ENCODE measurements around the gene LRRC19.
A peak's percentile ranks its signal among the peaks of the same experiment; 100 is the strongest.

Gene LRRC19

GRCh38 chr9:27005491-27005890 is at the start of gene LRRC19:
TSS of gene LRRC19 (minus strand) at chr9:27005672. CDS start at chr9:26999694, 5,978 bp downstream.
- DNase-seq = no peak

DNA sequence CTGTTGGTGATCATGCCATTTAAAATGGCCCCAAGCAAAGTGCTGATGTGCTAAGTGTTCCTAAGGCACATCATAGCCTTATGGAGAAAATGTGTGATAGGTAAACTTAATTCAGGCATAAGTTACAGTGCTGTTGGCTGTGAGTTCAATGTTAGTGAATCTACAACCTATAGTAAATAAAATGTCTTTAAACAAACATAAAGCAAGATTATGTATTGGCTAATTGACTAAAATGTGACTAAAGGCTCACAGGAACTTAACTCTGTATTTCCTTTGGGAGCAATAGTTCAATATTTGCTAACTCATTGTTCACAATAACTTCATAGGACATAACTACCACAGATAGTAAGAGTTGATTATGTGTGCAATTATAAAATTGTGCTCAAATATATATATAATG is 49.4 kb upstream of the LRRC19 start:
- no peak for DNase-seq

DNA sequence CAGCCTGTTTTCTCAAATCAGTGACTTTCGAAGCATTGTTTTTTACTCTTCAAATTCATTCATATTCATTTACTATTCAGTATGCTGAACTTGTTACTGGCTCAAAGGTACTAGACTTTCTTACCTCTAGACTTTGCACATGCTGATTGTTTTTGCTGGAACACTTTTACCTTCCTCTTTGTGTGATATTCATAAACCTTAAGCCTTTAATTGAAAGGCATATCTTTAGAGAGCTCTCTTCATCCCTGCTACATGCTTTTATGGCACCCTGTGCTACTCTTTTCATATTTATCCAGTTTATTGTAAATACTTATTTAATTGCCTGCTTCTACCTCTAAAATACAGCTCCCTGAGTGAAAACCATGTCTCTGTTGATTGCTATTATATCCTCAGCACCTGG is 48.7 kb upstream of the LRRC19 start:
- DNase-seq = no peak

DNA sequence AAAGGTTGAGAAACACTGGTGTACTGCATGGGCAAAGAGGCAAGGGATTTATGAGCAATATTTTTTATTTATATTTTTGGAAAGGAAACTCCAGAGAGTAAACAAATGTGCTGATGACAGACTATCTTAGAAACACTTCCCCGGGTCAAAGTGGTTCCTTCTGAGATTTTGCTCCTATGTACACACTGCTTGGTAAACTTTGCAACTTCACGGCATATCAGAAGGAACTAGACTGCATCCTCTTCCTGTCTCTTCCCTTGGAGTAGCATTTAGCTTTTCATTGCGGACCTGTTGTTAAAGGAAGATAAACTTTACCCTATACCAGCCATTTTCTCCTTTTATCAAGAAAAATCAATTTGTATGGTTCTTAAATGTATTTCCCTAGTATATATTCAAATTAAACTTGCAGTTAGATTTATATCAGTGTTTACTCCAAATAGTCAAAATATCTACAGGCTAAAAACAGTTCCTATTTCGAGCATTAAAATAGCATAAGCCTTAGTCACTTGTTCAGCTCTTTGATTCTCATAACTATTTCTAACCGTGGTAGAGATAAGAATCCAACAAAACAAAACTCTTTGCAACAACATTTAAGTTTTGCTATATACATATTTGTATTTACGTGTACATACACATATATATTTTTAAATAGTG is 48.0 kb upstream of the LRRC19 start:
- DNase-seq = peak; percentile 27

DNA sequence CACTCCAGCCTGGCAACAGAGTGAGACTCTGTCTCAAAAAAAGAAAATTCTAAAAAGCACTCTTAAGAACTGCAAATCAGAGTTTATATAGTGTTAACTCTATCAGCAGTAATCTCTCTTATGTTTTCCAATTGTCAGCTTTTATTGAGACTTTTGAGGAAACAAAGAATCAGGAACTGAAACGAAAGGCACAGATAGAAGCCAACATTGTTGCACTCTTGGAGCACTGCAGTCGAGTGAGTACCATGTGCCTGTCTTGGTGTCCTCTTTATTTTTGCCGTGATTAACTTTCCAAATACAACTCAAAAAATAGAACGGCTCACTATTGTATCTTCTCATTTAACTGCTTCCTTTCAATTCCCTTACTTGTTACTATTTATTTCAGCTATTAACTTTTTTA is 41.7 kb upstream of the LRRC19 start:
- no peak for DNase-seq

GRCh38 chr9:27043176-27043575 is 37.7 kb upstream of the LRRC19 start:
- DNase-seq = no peak

DNA sequence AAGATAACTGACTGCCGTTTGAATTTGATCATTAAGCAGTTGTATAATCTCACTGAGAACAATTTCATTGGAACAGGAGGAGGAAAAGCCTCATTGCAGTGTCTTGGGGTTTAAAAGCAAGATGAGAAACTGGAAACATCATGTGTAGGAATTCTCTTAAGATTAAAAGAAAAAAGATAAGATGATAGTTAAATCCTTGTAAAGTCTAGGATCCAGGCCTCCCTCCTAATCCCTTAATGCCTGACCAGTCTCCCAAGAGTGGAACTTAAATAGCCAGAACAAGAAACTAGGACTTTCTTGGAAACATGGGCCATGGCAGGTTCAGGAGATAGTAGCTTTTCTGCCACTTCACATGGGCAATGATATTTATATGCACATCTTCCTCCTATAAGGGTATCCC is 37.0 kb upstream of the LRRC19 start:
- no peak for DNase-seq

GRCh38 chr9:27041746-27042145 is 36.3 kb upstream of the LRRC19 start:
- DNase-seq = no peak

GRCh38 chr9:27037499-27037898 is 32.0 kb upstream of the LRRC19 start:
- DNase-seq = no peak

DNA sequence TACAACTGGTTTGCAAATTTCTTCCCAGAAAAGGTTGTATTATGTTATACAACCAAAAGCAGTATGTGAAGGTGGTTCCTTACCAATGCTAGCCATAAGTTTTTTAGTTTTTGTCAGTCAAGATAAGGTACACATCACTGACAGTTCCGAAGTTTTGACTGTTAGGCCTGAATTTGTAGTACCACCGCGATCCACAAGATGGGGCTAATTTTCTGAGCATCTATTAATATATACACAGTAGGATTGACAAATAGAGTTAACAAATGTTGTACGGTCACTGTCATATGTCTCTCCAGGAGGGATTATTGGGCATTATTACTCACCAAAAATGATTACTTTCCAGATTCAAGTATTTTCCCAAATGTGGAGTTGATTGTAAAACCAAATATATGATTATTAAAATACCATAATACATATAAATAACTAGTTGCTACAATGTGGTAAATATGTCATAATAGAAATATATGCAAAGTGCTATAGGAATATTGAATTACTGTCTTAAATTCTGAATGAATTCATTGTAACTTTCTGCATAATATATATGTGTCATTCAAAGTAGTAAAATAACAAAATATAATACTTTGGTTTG is 28.4 kb upstream of the LRRC19 start:
- peak; percentile 25 for DNase-seq

DNA sequence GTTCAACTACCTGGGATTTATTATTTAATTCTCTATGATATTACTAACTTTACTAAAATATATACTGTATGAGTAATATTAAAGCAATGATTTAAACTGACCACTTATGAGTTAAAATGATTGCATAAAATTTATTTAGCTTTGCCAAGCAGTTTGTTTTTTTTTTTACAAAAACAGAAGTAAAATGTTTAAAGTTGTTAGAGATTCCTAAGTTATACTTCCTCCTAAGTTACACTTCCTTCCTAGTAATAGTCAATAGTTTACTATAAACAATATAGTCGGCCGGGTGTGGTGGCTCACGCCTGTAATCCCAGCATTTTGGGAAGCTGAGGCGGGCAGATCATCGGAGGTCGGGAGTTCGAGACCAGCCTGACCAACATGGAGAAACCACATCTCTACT is 23.7 kb upstream of the LRRC19 start:
- DNase-seq = no peak

GRCh38 chr9:27022920-27023319 is 17.4 kb upstream of the LRRC19 start:
- no peak for DNase-seq

GRCh38 chr9:27019589-27019988 is 14.1 kb upstream of the LRRC19 start:
- no peak for DNase-seq

DNA sequence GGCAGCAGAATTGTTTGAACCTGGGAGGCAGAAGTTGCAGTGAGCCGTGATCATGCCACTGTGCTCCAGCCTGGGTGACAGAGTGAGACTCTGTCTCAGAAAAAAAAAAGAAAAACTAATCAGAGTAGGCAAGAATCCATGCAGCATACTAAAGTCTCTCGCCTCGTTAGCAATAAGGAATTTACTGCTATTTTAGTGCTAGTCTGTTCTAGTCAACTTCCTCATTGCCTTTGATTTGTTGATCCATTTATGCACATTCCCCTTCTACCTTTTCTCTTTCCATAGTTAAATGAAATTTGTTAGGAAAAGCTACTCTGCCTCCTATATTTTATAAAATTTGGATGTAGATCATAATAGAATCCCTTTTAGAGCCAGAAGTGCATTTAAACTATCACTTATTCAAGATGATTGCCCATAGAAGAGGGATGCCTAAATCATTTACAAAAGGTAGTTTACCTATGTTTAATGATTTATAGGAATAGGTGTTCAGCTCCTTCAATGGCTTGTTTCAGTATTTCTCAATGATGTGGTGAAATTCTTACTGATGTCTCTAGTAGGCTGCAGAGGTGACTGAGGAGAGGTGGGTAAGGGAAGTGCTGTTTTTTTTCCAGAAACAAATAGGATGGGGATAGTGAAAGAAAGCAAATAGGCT is 1.9 kb downstream of the LRRC19 start:
- no peak for DNase-seq

DNA sequence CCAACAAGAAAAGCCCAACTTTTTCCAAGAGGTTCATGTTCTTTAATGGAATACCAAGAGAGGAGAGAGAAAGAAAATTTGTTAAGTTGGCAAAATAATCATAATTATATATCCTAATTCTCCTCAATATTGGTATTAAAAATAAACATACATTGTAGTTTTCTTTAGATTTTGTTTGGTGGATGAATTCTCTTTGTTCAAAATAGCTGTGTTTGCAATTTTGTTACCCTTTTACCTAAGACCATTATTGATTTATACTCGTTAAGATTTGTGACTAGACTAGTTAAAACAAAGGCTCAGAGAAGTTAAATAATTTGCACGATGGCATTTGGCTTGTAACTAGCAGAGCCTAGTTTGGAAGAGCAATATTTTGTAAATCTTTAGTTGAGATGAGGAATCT is 9.7 kb downstream of the LRRC19 start:
- DNase-seq = no peak

GRCh38 chr9:26983340-26983739 is 22.1 kb downstream of the LRRC19 start:
- no peak for DNase-seq

GRCh38 chr9:26975728-26976707 is 29.5 kb downstream of the LRRC19 start:
- peak; percentile 51 for DNase-seq

GRCh38 chr9:26974927-26975326 is 30.5 kb downstream of the LRRC19 start:
- DNase-seq = no peak

- DNase-seq = no peak
Observed at GRCh38 chr9:26973989-26974388, 31.5 kb downstream of the LRRC19 start.

- DNase-seq = no peak
Observed at GRCh38 chr9:26971721-26972120, 33.8 kb downstream of the LRRC19 start.

GRCh38 chr9:26956860-26957233 is 48.6 kb downstream of the LRRC19 start:
- DNase-seq = no peak

- DNase-seq = peak; percentile 94
Observed at GRCh38 chr9:26955921-26956859, 49.3 kb downstream of the LRRC19 start, which contains the start of gene IFT74. TSS of gene IFT74 (plus strand) at chr9:26956412. CDS start at chr9:26961968, 5,556 bp downstream.

Data from GDM1 (cell line).